H1 (cell line): Measurements from ENCODE around the gene INPP4A. TPM values are rescaled to one million over a fixed set of nuclear protein-coding genes. Genes with fewer than 3 reads are reported as not detected.

Experiments used
- BCL11A ChIP-seq, 2 experiments: IDR thresholded peaks; one replicate each; pipeline ENCODE4 v1.6.1; 2011; ENCODE audit warnings: low read depth in 2 of 2, low read length in 2 of 2, mild to moderate bottlenecking in 2 of 2
- CTBP2 ChIP-seq: IDR thresholded peaks from 2 replicates; pipeline ENCODE4 v1.7.0; 2011; ENCODE audit warnings: borderline replicate concordance, mild to moderate bottlenecking, moderate library complexity, mixed read lengths, low read length; ENCODE audit not compliant: insufficient read depth, insufficient read length
- E2F6 ChIP-seq: IDR thresholded peaks from 2 replicates; pipeline ENCODE4 v1.6.1; 2012; ENCODE audit warnings: inconsistent platforms
- GTF2F1 ChIP-seq: IDR thresholded peaks from 2 replicates; pipeline ENCODE4 v1.6.1; 2012; ENCODE audit warnings: low read depth, low read length, improper control_type of control experiment, borderline replicate concordance
- HDAC2 ChIP-seq, 2 experiments: fragments of 300-600 bp in 1 of 2; sonication (generic) in 1 of 2; IDR thresholded peaks; 2 replicates each; pipeline ENCODE4 v1.6.1; 2011 to 2012; ENCODE audit warnings: low read depth in 2 of 2, low read length in 2 of 2, mild to moderate bottlenecking in 2 of 2, moderate library complexity in 2 of 2, borderline replicate concordance in 1 of 2, inconsistent platforms in 1 of 2
- PHF8 ChIP-seq: fragments of 200-600 bp; sonication (generic); conservative IDR thresholded peaks from 2 replicates; pipeline ENCODE4 v1.7.1; 2012; ENCODE audit warnings: low read depth, mild to moderate bottlenecking, inconsistent platforms, low read length, moderate library complexity
- SAP30 ChIP-seq: fragments of 300-600 bp; sonication (generic); IDR thresholded peaks from 2 replicates; pipeline ENCODE4 v1.7.1; 2012; ENCODE audit warnings: low read length, moderate library complexity, mild to moderate bottlenecking, inconsistent platforms; ENCODE audit not compliant: insufficient read depth, insufficient replicate concordance
- SRF ChIP-seq: IDR thresholded peaks from 2 replicates; pipeline ENCODE4 v1.6.1; 2011; ENCODE audit warnings: mild to moderate bottlenecking, low read depth, low read length, moderate library complexity
- TAF1 ChIP-seq: IDR thresholded peaks from 2 replicates; pipeline ENCODE4 v1.6.1; 2011; ENCODE audit warnings: mild to moderate bottlenecking, low read depth, low read length
- polyA plus RNA-seq, 7 experiments: library from polyadenylated mRNA; depleted of rRNA in 3 of 7; stranded (reverse) in 5 of 7; unstranded in 2 of 7; fragments of >200 nt in 5 of 7; fragments of 200-250 nt in 2 of 7; gene quantifications; 1 replicate in 5 of 7; 2 replicates in 1 of 7; 4 replicates in 1 of 7; pipeline versions ENCODE4 v1.2.1 to v1.2.3, GENCODE V29; 2011 to 2013; ENCODE audit warnings: missing spikeins in 2 of 7, mixed read lengths in 2 of 7
- total RNA-seq: library from RNA; stranded (reverse); fragmentation: NEBNext Ultra II Directional; extraction: Animal tissue kit (Norgen Biotek cat#: 25700); gene quantifications from 2 replicates; pipeline ENCODE4 v1.2.1, GENCODE V29; 2021

INPP4A gene
- total and polyA plus RNA-seq, 2 of the 8 experiments (the other 6 are each of a cell fraction or from before 2014, with no cell fraction given): 25.6 to 34.3 TPM

DNA sequence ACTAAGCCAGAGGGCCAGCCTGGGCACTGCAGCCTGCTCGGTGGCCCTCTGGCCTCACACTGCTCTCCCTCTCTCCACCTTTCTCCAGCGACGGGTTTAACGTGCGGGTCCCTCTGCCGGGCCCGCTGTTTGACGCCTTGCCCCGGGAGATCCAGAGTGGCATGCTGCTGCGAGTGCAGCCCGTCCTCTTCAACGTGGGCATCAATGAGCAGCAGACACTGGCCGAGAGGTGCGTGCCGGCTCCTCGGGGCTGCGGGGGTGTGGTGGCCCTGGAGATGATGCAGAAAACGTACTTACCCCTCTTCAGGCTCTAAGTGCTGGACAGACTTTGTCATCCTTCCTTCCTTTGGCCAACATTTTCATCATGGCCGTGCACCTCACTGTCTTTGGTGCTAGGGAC lies 121.3 kb downstream of the INPP4A start (continued):
- TF ChIP-seq HDAC2 (IDR thresholded peaks at IDR 0.05; ENCODE audit: borderline replicate concordance in 1 of 2, low read depth in 2 of 2, low read length in 2 of 2) (no peak), CTBP2 (no peak), BCL11A (IDR thresholded peaks at IDR 0.05; ENCODE audit: low read depth in 2 of 2, low read length in 2 of 2) (no peak), PHF8 (no peak), SRF (no peak), GTF2F1 (no peak), TAF1 (no peak), SAP30 (no peak), E2F6 (no peak)
